ENCODE measurements around the gene SMIM27.

SMIM27 gene

GRCh38 chr9:32554591-32554990 is 2.5 kb downstream of the SMIM27 start:
- no peak for DNase-seq (ENCODE audit: low read depth in 2 of 2)

DNA sequence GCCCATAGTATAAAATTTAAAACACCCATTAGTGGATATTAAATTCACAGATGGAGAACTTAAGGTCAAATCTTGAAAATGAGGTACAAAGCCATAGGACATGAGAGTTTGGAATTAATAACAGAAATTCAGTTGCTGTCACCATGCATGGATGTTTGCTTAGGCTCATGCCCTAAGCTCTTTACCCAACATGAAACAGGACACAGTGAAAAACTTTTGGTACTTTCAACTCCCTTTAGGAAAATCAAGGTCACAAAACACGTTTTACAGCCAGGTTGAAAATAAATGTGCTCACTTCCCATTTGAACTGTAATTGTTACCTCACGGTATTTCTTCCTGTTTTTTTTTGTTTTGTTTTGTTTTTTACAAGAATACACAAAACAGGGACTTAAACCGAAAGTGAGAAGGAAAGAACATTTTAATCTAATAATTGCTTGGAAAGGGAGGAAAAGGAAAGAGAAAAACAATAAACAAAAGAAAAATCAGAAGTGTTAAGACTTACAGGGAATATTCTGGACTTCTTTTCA is 6.3 kb downstream of the SMIM27 start:
- DNase-seq (ENCODE audit: low read depth in 2 of 2), result no peak

GRCh38 chr9:32565967-32566366 is 13.8 kb downstream of the SMIM27 start:
- no peak for DNase-seq (ENCODE audit: low read depth in 2 of 2)

DNA sequence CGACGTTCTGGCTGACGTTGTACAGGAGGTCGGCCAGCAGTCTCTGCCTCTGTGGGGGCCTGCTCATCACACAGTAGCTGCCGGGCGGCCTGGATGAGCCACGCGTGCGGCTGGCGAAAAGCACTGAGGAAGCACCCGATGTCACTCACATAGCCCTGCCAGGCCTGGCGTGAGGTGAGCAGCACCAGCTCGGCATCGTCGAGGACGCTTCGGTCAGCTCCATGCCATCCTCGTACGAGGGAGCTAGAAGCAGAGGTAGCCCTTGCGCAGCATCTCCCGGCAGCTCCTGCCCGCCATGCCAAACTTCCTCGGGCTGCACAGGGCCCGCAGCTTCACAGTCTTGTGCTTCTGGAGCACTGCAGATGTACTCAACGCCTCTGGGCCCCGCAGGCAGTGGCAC is 14.6 kb downstream of the SMIM27 start:
- DNase-seq (ENCODE audit: low read depth in 2 of 2), result no peak

- no peak for DNase-seq (ENCODE audit: low read depth in 2 of 2)
These were observed 18.1 kb downstream of the SMIM27 start for GRCh38 chr9:32570262-32570661.

DNA sequence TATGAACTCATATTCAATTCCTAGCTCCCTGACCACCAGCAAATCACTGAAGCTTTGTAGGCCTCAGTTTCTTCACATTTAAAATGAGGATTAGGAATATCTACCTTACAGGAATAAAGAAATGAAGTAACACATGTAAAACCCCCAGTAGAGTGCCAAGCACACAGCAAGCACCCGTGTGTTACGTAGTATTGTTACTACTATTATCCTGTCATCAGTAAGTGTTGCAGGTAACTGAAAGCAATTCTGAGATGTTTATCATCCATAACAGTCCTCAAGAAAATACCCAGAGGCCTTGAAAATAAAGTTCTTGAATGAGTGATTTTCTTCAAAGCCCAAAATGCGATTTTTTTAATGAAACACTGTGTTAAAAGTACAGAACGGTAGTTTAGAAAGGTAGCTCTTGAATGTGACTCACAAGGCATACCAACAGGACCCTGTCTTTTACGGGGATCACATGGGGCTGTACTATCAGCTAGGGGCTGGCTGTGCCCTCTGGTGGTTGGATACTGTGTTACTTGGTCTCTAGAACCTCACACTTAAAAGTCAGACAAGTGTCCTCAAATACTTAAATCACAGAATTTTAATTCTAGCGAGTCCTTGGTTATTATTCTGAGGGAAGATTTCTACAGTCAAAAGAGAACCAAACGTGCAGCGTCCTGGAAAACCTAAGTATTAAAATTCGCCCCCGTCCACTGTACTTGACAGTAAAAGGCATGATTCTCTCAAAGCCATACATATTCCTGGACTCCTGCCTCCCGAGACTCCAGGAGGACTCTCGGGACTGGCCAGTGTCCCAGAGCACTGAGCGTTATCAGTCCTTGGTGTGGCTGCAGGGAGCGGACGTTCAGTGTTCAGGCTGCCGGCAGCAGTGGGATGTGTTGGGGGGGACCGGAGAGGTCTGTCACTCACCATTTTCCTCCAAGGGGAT is 20.1 kb downstream of the SMIM27 start:
- DNase-seq (ENCODE audit: low read depth in 2 of 2), result peak; percentile 48 to 60

GRCh38 chr9:32572900-32573523 is 20.9 kb downstream of the SMIM27 start, which contains the start of gene NDUFB6:
TSS of gene NDUFB6 (minus strand) at chr9:32573159. CDS start at chr9:32573060, 99 bp downstream.
- DNase-seq (ENCODE audit: low read depth in 2 of 2), result peak; percentile 91 to 96

DNA sequence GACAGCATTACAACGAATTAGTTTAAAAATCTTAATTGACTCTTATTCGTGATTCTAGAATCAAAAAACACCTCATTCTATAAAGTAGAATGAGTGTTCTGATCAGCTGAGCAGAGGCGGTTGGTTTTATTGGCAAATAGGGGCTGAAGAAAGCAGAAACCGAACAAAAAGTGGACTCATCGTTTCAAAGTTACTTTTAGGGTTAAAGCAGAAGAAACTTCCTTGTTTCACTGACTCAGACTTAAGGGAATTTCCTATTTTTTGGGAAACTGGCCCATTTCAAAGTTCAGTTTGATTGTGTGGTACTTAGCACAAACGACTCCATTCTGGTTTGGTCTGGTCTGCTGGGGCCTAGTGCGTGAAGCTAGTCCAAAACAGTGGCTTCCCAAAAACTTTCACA is 21.7 kb downstream of the SMIM27 start:
- DNase-seq (ENCODE audit: low read depth in 2 of 2), result no peak

DNA sequence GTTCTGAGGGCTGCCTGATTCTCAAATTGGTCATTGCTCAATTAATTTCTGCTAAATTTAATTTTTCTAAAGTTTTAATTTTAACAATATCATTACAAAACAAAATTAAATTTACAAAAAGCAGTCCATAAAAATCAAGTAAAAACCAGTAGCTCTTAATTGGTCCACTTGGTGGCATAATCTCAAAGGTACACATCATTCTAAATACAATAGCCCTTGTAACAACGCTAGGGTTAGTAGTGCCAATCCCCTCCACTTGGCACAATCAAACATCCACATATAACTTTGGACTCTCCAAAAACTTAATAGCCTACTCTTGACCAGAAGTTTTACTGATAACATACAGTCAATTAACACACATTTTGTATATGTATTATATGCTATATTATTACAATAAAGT is 22.7 kb downstream of the SMIM27 start:
- no peak for DNase-seq (ENCODE audit: low read depth in 2 of 2)

DNA sequence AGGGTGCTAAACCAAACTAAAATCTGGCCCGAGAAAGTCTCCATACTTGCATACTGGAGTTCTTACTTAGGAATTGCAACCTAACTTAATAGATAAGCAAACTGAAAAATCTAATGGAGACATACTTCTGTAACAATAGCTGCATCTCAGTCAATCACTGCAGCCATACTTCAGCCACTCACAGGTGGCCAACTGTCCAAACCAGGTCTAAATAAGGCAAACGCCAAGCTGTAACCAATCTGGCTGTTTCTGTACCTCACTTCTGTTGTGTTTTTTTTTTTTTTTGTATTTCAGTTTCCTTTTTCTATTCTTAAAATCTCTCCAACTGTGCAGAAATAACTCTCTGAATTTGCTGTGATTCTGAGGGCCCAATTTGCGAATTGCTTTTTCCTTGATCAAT is 25.2 kb downstream of the SMIM27 start:
- DNase-seq (ENCODE audit: low read depth in 2 of 2), result no peak

DNA sequence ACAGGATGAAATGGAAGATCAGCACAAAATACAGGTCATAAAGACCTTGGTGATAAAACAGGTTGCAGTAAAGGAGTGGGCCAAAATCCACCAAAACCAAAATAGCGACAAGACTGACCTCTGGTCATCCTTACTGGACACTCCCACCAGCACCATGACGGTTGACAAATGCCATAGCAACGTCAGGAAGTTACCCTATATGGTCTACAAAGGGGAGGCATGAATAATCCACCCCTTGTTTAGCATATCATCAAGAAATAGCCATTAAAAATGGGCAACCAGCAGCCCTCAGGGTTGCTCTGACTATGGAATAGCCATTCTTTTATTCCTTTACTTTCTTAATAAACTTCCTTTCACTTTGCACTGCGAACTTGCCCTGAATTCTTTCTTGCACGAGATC is 26.8 kb downstream of the SMIM27 start:
- no peak for DNase-seq (ENCODE audit: low read depth in 2 of 2)

GRCh38 chr9:32579706-32580331 is 27.7 kb downstream of the SMIM27 start:
- peak; percentile 61 to 66 for DNase-seq (ENCODE audit: low read depth in 2 of 2)

- no peak for DNase-seq (ENCODE audit: low read depth in 2 of 2)
These were observed 28.6 kb downstream of the SMIM27 start for GRCh38 chr9:32580631-32581300.

- DNase-seq (ENCODE audit: low read depth in 2 of 2), result no peak
These were observed 29.5 kb downstream of the SMIM27 start for GRCh38 chr9:32581512-32582143.

DNA sequence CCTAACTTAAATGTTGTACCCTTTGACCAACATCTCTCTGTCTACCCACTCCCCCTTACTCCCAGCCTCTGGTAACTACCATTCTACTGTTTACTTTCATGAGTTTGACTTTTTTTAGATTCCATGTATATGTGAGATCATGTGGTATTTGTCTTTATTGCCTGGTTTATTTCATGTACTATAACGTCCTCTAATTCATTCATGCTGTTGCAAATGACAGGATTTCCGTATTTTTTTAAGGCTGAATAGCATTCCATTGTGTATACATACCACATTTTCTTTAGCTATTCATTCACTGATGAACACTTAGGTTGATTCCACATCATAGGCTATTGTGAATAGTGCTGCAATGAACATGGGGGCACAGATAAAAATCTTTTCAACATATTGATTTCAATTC is 32.7 kb downstream of the SMIM27 start:
- no peak for DNase-seq (ENCODE audit: low read depth in 2 of 2)

GRCh38 chr9:32587901-32588300 is 35.8 kb downstream of the SMIM27 start:
- DNase-seq (ENCODE audit: low read depth in 2 of 2), result no peak

- DNase-seq (ENCODE audit: low read depth in 2 of 2), result no peak
These were observed 37.1 kb downstream of the SMIM27 start for GRCh38 chr9:32589083-32589723.

- DNase-seq (ENCODE audit: low read depth in 2 of 2), result no peak
These were observed 38.3 kb downstream of the SMIM27 start for GRCh38 chr9:32590476-32590875.

GRCh38 chr9:32590898-32591297 is 38.8 kb downstream of the SMIM27 start:
- no peak for DNase-seq (ENCODE audit: low read depth in 2 of 2)

GRCh38 chr9:32596096-32596865 is 44.2 kb downstream of the SMIM27 start:
- no peak for DNase-seq (ENCODE audit: low read depth in 2 of 2)
